HepG2 (cell line): ENCODE measurements around the gene DDX50. TPM values are rescaled to one million over a fixed set of nuclear protein-coding genes. Genes with fewer than 3 reads are reported as not detected.

Experiments
- CREM ChIP-seq, 2 experiments: sonication (generic) in 1 of 2; formaldehyde crosslinking in 1 of 2; IDR thresholded peaks; 2 replicates each; pipeline versions ENCODE4 v1.4.0 to v1.6.1; 2016 to 2020; ENCODE audit warnings: antibody characterized with exemption in 1 of 2, mild to moderate bottlenecking in 1 of 2, missing genetic modification reagents in 1 of 2
- KLF6 ChIP-seq: IDR thresholded peaks from 2 replicates; pipeline ENCODE4 v1.8.0; 2016; ENCODE audit warnings: missing biosample characterization, missing genetic modification reagents
- MEIS2 ChIP-seq: sonication (generic); formaldehyde crosslinking; IDR thresholded peaks from 2 replicates; pipeline ENCODE4 v1.9.0; 2021; ENCODE audit warnings: mild to moderate bottlenecking, missing genetic modification reagents
- MLLT10 ChIP-seq: sonication (generic); formaldehyde crosslinking; IDR thresholded peaks from 2 replicates; pipeline ENCODE4 v1.4.0; 2020; ENCODE audit warnings: missing genetic modification reagents
- PRDM10 ChIP-seq: sonication (generic); formaldehyde crosslinking; IDR thresholded peaks from 2 replicates; pipeline ENCODE4 v1.4.0; 2020; ENCODE audit warnings: low read depth, missing genetic modification reagents
- SPEN ChIP-seq: sonication (generic); formaldehyde crosslinking; IDR thresholded peaks from 2 replicates; pipeline ENCODE4 v1.5.1; 2020; ENCODE audit warnings: low read depth, mild to moderate bottlenecking, missing genetic modification reagents
- SUZ12 ChIP-seq: fragments of 150-350 bp; IDR thresholded peaks from 2 replicates; pipeline ENCODE4 v1.6.1; 2014; ENCODE audit warnings: low read depth, low read length
- ZHX1 ChIP-seq: sonication (generic); formaldehyde crosslinking; IDR thresholded peaks from 2 replicates; pipeline ENCODE4 v1.8.1; 2022; ENCODE audit warnings: low read depth, mild to moderate bottlenecking, missing genetic modification reagents
- ZNF205 ChIP-seq: IDR thresholded peaks from 2 replicates; pipeline ENCODE4 v1.6.1; 2018; ENCODE audit warnings: missing biosample characterization, missing genetic modification reagents
- ZNF607 ChIP-seq: sonication (generic); formaldehyde crosslinking; IDR thresholded peaks from 2 replicates; pipeline ENCODE4 v1.5.1; 2020; ENCODE audit warnings: missing genetic modification reagents, mild to moderate bottlenecking, borderline replicate concordance
- ZNF644 ChIP-seq: IDR thresholded peaks from 2 replicates; pipeline ENCODE4 v1.6.1; 2016; ENCODE audit warnings: low read depth
- polyA plus RNA-seq, 8 experiments: library from polyadenylated mRNA; depleted of rRNA in 3 of 8; stranded (reverse) in 7 of 8; unstranded in 1 of 8; fragments of >200 nt; fragmentation: Illumina TruSeq in 4 of 8; extraction: Trizol in 4 of 8; gene quantifications; 2 replicates each; pipeline versions ENCODE4 v1.2.1 to v1.2.3, GENCODE V29; 2011 to 2016; ENCODE audit warnings: low read depth in 4 of 8, missing spikeins in 1 of 8, mixed read lengths in 1 of 8; ENCODE audit not compliant: insufficient read depth in 1 of 8
- total RNA-seq, 5 experiments: library from RNA; depleted of rRNA; stranded (reverse); fragments of >200 nt; fragmentation: Illumina TruSeq; extraction: Trizol; gene quantifications; 2 replicates each; pipeline ENCODE4 v1.2.3, GENCODE V29; 2016; ENCODE audit warnings: low read depth in 1 of 5
- TF ChIP-seq, protein P1 (sequence below), 2 experiments: sonication (generic) in 1 of 2; formaldehyde crosslinking in 1 of 2; IDR thresholded peaks; 2 replicates each; pipeline versions ENCODE4 v1.4.0 to v1.6.1; 2018 to 2020; ENCODE audit warnings: missing genetic modification reagents in 2 of 2, borderline replicate concordance in 1 of 2, low read depth in 1 of 2, mild to moderate bottlenecking in 1 of 2, missing biosample characterization in 1 of 2
- TF ChIP-seq, protein P2 (sequence below): sonication (generic); formaldehyde crosslinking; conservative IDR thresholded peaks from 2 replicates; pipeline ENCODE4 v1.4.0; 2020; ENCODE audit warnings: mild to moderate bottlenecking, missing genetic modification reagents, moderate library complexity

Gene DDX50
- total and polyA plus RNA-seq, 2 of the 13 experiments (the other 11 are each of a cell fraction or from before 2014, with no cell fraction given), result 19.0 to 38.2 TPM

DNA sequence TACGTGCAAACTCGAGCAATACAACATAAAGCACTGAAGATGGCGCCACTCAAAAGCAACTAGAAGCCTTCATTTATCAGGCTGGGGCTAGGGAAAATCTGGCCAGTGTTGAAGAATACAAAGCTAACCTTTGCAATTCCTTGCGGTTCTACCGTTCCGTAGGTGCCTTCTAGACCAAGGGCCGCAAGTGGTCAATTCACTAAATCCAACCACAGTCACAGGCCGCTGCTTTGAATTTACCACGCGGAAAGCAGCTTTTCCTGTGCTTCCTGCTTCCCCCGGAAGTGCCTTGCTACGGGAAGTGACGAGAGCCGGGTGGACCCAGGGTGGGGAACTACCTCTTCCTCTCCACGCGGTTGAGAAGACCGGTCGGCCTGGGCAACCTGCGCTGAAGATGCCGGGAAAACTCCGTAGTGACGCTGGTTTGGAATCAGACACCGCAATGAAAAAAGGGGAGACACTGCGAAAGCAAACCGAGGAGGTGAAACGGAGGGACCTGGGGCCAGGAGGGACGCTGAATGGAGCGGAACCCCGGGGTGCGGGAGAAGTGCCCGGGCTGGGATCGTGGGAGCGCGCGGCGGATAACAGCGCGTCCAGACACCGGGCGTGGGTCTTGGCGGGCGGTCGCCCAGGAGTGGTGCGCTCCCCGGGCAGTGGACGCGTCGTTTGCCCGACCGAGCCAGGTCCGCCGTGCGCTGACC is 54.9 kb downstream of the DDX50 start, which contains the start of gene DDX21 (continued):
- TF ChIP-seq PRDM10 (CRISPR knock-in tag), result 0 out of 2 replicates have a peak, but pooled peaks have one; percentile 30
- TF ChIP-seq ZNF607 (CRISPR knock-in tag), result no peak
- TF ChIP-seq SPEN (CRISPR knock-in tag), result peak; percentile 78
- TF ChIP-seq MLLT10 (CRISPR knock-in tag), result no peak
- TF ChIP-seq ZNF644 (CRISPR knock-in tag), result no peak
- no peak for TF ChIP-seq SUZ12
- TF ChIP-seq, protein P1, sequence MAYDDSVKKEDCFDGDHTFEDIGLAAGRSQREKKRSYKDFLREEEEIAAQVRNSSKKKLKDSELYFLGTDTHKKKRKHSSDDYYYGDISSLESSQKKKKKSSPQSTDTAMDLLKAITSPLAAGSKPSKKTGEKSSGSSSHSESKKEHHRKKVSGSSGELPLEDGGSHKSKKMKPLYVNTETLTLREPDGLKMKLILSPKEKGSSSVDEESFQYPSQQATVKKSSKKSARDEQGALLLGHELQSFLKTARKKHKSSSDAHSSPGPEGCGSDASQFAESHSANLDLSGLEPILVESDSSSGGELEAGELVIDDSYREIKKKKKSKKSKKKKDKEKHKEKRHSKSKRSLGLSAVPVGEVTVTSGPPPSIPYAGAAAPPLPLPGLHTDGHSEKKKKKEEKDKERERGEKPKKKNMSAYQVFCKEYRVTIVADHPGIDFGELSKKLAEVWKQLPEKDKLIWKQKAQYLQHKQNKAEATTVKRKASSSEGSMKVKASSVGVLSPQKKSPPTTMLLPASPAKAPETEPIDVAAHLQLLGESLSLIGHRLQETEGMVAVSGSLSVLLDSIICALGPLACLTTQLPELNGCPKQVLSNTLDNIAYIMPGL (CRISPR knock-in tag; IDR thresholded peaks at IDR 0.05; ENCODE audit: borderline replicate concordance in 1 of 2, low read depth in 1 of 2), result peak in 1 of 2 experiments; percentile 71; a peak in 3 of 4 replicates
- TF ChIP-seq CREM (IDR thresholded peaks at IDR 0.05), result peak; percentile 95
- TF ChIP-seq CREM (CRISPR knock-in tag; IDR thresholded peaks at IDR 0.05), result 0 out of 2 replicates have a peak, but pooled peaks have one; percentile 57
- TF ChIP-seq, protein P2, sequence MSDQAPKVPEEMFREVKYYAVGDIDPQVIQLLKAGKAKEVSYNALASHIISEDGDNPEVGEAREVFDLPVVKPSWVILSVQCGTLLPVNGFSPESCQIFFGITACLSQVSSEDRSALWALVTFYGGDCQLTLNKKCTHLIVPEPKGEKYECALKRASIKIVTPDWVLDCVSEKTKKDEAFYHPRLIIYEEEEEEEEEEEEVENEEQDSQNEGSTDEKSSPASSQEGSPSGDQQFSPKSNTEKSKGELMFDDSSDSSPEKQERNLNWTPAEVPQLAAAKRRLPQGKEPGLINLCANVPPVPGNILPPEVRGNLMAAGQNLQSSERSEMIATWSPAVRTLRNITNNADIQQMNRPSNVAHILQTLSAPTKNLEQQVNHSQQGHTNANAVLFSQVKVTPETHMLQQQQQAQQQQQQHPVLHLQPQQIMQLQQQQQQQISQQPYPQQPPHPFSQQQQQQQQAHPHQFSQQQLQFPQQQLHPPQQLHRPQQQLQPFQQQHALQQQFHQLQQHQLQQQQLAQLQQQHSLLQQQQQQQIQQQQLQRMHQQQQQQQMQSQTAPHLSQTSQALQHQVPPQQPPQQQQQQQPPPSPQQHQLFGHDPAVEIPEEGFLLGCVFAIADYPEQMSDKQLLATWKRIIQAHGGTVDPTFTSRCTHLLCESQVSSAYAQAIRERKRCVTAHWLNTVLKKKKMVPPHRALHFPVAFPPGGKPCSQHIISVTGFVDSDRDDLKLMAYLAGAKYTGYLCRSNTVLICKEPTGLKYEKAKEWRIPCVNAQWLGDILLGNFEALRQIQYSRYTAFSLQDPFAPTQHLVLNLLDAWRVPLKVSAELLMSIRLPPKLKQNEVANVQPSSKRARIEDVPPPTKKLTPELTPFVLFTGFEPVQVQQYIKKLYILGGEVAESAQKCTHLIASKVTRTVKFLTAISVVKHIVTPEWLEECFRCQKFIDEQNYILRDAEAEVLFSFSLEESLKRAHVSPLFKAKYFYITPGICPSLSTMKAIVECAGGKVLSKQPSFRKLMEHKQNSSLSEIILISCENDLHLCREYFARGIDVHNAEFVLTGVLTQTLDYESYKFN, result peak; percentile 44; the same call in 1 of the 2 replicates
- TF ChIP-seq ZHX1 (CRISPR knock-in tag), result no peak
- no peak for TF ChIP-seq MEIS2 (CRISPR knock-in tag)
- peak; percentile 54; the same call in 1 of the 2 replicates for TF ChIP-seq KLF6 (CRISPR knock-in tag)
- 0 out of 2 replicates have a peak, but pooled peaks have one; percentile 49 for TF ChIP-seq ZNF205 (CRISPR knock-in tag)
